ENCODE results near the gene FGFRL1. TPM values are rescaled to one million over a fixed set of nuclear protein-coding genes. Genes with fewer than 3 reads are reported as not detected.
A peak's percentile ranks its signal among the peaks of the same experiment; 100 is the strongest.
"Not testable (repeated sequence)": the region's sequence is repeated elsewhere in the genome, so short reads cannot be mapped to it uniquely, and the experiment has no call there.

Gene FGFRL1
- total and polyA plus RNA-seq, 2 donors from 2014 or later: 22.0 to 25.5 TPM

GRCh38 chr4:1053080-1053661 lies 41.7 kb downstream of the FGFRL1 start:
- Histone ChIP-seq H3K4me1 (ENCODE audit: control insufficient read depth in 2 of 3, insufficient read depth in 2 of 3, low read depth in 1 of 3, low read length in 3 of 3) (peaks cover 0 to 2% (median 0%) of the 10 kb centered on the region in 3 donors), H3K9me3 (ENCODE audit: control insufficient read depth in 2 of 3, insufficient read depth in 1 of 3, low read length in 3 of 3) (no peaks in the 10 kb centered on the region), H3K36me3 (ENCODE audit: control insufficient read depth in 2 of 3, insufficient read depth in 3 of 3, low read length in 3 of 3) (no peaks in the 10 kb centered on the region), H3K9ac (ENCODE audit: low read length in 3 of 3) (no peak overlapping the region), H3K27me3 (ENCODE audit: control insufficient read depth, insufficient read depth, low read length) (peaks cover 12% of the 10 kb centered on the region), H3K27ac (ENCODE audit: low read depth in 2 of 2, low read length in 2 of 2) (no peak overlapping the region), H3K4me3 (ENCODE audit: low read length in 3 of 3) (peak overlapping the region in 1 of 3 donors; percentile 37)
- intact Hi-C loops (cut with DNase I): no loop called here
- DNase-seq (peak in 2 of 5 donors; percentile 50 to 81), FAIRE-seq (no peak)
- no peak for TF ChIP-seq CTCF (IDR thresholded peaks at IDR 0.05; ENCODE audit: borderline replicate concordance, extremely low read depth, insufficient read depth)

- H3K36me3 ChIP-seq (ENCODE audit: control insufficient read depth in 2 of 3, insufficient read depth in 3 of 3, low read length in 3 of 3); H3K9ac ChIP-seq (ENCODE audit: low read length in 3 of 3); H3K9me3 ChIP-seq (ENCODE audit: control insufficient read depth in 2 of 3, insufficient read depth in 1 of 3, low read length in 3 of 3); intact Hi-C loops (cut with DNase I); H3K27ac ChIP-seq (ENCODE audit: low read depth in 2 of 2, low read length in 2 of 2); FAIRE-seq; H3K4me1 ChIP-seq (ENCODE audit: control insufficient read depth in 2 of 3, insufficient read depth in 2 of 3, low read depth in 1 of 3, low read length in 3 of 3); H3K4me3 ChIP-seq (ENCODE audit: low read length in 3 of 3): not testable (repeated sequence)
- H3K27me3 ChIP-seq (ENCODE audit: control insufficient read depth, insufficient read depth, low read length): peaks cover 12% of the 10 kb centered on the region
- DNase-seq: peak in 1 of 5 donors; percentile 13
Measured at GRCh38 chr4:1053891-1054290, 42.5 kb downstream of the FGFRL1 start.

- H3K4me3 ChIP-seq (ENCODE audit: low read length in 3 of 3); intact Hi-C loops (cut with DNase I): not testable (repeated sequence)
Measured at GRCh38 chr4:1054696-1055242, 43.3 kb downstream of the FGFRL1 start.

GRCh38 chr4:1055243-1055701 lies 43.8 kb downstream of the FGFRL1 start:
- peaks cover 14% of the 10 kb centered on the region for H3K27me3 ChIP-seq (ENCODE audit: control insufficient read depth, insufficient read depth, low read length)
- H3K4me1 ChIP-seq (ENCODE audit: control insufficient read depth in 2 of 3, insufficient read depth in 2 of 3, low read depth in 1 of 3, low read length in 3 of 3); H3K36me3 ChIP-seq (ENCODE audit: control insufficient read depth in 2 of 3, insufficient read depth in 3 of 3, low read length in 3 of 3); FAIRE-seq; H3K9ac ChIP-seq (ENCODE audit: low read length in 3 of 3); intact Hi-C loops (cut with DNase I); H3K9me3 ChIP-seq (ENCODE audit: control insufficient read depth in 2 of 3, insufficient read depth in 1 of 3, low read length in 3 of 3); H3K27ac ChIP-seq (ENCODE audit: low read depth in 2 of 2, low read length in 2 of 2); H3K4me3 ChIP-seq (ENCODE audit: low read length in 3 of 3): not testable (repeated sequence)
- DNase-seq: peak in 2 of 5 donors; percentile 37 to 57

More at GRCh38 chr4:1054696-1055242, 43.3 kb downstream of the FGFRL1 start:
- not testable (repeated sequence) for FAIRE-seq; H3K9ac ChIP-seq (ENCODE audit: low read length in 3 of 3); H3K36me3 ChIP-seq (ENCODE audit: control insufficient read depth in 2 of 3, insufficient read depth in 3 of 3, low read length in 3 of 3); H3K27ac ChIP-seq (ENCODE audit: low read depth in 2 of 2, low read length in 2 of 2); H3K9me3 ChIP-seq (ENCODE audit: control insufficient read depth in 2 of 3, insufficient read depth in 1 of 3, low read length in 3 of 3); DNase-seq; H3K4me1 ChIP-seq (ENCODE audit: control insufficient read depth in 2 of 3, insufficient read depth in 2 of 3, low read depth in 1 of 3, low read length in 3 of 3)
- H3K27me3 ChIP-seq (ENCODE audit: control insufficient read depth, insufficient read depth, low read length): peaks cover 14% of the 10 kb centered on the region
